Neural cell (in vitro differentiated cells): ENCODE results near the gene SLC4A3.

ENCODE experiments used
- EZH2 ChIP-seq: fragments of 200-600, 300-800 bp; shearing (Covaris generic), sonication (generic); IDR thresholded peaks from 2 replicates; pipeline ENCODE4 v1.6.1; 2014; ENCODE audit warnings: antibody characterized with exemption, low read length, borderline replicate concordance, mild to moderate bottlenecking; ENCODE audit not compliant: insufficient read depth, poor library complexity, severe bottlenecking
- POLR2AphosphoS5 ChIP-seq: IDR thresholded peaks from 2 replicates; pipeline ENCODE4 v1.6.1; 2012
- TF ChIP-seq, protein P1 (sequence below): fragments of 450-650 bp; IDR thresholded peaks from 2 replicates; pipeline ENCODE4 v1.5.1; 2014; ENCODE audit warnings: antibody characterized with exemption, mild to moderate bottlenecking, moderate library complexity; ENCODE audit not compliant: poor library complexity, severe bottlenecking

- TF ChIP-seq POLR2AphosphoS5 (no peak), EZH2 (no peak)
- TF ChIP-seq, protein P1, sequence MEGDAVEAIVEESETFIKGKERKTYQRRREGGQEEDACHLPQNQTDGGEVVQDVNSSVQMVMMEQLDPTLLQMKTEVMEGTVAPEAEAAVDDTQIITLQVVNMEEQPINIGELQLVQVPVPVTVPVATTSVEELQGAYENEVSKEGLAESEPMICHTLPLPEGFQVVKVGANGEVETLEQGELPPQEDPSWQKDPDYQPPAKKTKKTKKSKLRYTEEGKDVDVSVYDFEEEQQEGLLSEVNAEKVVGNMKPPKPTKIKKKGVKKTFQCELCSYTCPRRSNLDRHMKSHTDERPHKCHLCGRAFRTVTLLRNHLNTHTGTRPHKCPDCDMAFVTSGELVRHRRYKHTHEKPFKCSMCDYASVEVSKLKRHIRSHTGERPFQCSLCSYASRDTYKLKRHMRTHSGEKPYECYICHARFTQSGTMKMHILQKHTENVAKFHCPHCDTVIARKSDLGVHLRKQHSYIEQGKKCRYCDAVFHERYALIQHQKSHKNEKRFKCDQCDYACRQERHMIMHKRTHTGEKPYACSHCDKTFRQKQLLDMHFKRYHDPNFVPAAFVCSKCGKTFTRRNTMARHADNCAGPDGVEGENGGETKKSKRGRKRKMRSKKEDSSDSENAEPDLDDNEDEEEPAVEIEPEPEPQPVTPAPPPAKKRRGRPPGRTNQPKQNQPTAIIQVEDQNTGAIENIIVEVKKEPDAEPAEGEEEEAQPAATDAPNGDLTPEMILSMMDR: peak; percentile 58
These were observed 8.2 kb upstream of the SLC4A3 start for GRCh38 chr2:219619235-219619634.
